NCI-H1417 treated with DMSO at 0.1 percent for 48 hours (cell line): Measurements from ENCODE around the gene DCAKD.

ENCODE experiments used
- DNase-seq: peaks from one replicate; lab custom pipeline; 2025; lab: John Stamatoyannopoulos, UW

DCAKD gene

GRCh38 chr17:45031231-45032173, 19.9 kb downstream of the DCAKD start:
- DNase-seq: no peak

DNA sequence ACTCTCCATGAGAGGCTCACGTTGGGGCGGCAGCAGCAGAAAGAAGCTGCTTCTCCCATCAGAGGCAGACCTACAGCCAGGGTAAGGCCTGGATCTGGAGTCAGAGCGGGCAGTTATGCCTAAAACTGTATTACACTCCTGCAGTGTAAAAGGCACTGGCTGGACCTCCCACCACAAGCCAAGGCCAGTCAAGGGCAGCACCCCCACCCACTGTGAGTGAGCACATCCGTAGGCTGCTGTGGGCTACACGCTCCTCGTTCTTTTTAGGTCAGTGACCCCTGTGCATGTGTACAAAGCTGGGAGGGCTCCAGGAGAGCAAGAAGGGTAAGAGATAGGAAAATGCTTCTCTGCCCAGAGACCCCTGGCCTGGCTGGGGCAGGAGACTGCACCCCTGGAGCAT, 20.7 kb downstream of the DCAKD start:
- no peak for DNase-seq

- no peak for DNase-seq
These were observed 21.5 kb downstream of the DCAKD start for GRCh38 chr17:45029758-45030423.

DNA sequence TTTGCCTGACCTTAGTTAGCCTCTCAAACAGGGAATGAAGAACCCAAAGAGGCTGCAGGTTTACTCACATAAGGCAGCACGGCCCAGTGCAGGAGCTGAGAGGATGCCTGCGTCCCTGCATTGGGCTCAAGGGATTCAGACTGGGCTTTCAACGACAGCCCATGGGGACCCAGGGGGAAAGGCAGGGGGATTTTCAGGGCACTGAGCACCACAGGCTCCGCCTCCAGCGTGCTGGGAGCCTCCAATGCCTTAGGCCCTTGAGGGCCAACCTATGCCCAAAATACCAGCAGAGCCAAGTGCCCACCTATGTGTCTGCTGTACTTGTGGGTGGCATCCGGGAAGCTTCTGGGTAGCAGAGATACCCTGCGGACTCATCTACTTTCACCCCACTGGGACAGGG, 22.3 kb downstream of the DCAKD start:
- no peak for DNase-seq

DNA sequence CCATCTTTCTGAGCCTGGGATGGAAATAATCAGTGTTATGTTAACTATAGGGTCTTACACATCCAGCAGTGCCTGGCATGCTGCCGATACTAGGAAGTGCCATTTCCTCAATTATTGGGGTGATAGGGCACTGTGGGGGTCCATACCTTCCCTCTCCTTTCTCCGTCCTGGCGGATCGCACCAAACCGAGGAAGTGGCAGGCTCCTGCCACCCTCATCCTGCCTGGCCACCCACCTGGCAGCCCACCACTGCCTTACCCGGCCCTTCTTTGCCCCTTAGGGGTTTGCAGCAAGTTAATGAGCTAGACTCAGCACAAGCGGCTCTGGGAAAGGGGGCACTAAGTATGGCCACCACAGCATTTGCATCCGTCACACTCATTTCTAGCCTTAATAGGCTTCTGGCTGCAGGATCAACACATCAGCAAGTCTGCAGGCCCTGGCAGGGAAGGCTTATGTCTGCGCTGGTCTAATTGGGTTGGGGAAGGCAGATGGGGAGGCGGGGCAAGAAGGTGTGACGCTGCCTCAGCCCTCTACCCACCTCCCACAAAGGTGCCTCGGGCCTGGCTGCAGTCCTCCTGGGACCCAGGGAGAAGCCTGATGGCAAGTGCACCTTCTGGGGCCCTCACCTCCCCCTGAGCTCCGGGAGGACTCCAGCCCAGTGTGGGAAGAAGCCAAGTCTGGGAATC, 28.6 kb downstream of the DCAKD start:
- no peak for DNase-seq

- DNase-seq: no peak
These were observed 29.2 kb downstream of the DCAKD start for GRCh38 chr17:45022288-45022648.

- DNase-seq: no peak
These were observed 29.7 kb downstream of the DCAKD start for GRCh38 chr17:45021607-45022287.

DNA sequence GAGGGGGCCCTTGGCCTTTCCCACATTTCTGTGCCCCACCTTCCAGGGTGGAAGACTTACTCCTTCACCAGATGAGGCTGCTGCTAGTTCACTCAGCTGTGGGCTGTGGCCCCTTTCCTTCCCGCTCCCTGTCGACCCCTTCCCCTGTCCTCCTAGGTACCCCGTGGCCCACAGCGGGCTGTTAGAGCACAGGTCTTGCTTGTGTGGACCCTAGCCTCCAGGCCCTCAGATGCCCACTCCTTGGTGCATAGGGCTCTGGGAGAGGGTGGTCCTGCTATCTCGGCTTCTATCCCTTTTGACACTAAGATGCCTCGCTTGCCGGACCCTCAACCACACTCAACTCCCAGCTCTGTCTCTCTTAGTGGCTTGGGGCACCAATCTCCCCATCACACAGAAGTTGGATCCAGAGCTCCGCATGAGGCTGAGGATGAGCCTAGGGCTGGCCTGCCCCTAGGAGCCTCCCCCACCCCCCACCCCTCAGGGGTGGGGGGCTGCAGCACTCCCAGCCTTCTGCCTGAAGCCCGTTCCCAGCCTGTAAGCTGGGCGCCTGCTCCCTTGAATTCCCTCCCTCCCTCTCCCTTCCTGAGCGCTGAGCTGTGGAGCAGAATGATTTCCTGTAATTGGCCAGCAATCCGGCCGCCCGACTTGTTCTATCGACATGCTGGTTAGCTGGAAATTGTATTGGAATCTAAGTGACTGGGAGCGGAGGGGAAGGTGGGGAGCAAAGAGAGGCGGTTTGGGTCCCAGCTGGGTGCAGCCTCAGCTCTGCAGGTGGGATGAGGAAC, 30.9 kb downstream of the DCAKD start:
- no peak for DNase-seq

DNA sequence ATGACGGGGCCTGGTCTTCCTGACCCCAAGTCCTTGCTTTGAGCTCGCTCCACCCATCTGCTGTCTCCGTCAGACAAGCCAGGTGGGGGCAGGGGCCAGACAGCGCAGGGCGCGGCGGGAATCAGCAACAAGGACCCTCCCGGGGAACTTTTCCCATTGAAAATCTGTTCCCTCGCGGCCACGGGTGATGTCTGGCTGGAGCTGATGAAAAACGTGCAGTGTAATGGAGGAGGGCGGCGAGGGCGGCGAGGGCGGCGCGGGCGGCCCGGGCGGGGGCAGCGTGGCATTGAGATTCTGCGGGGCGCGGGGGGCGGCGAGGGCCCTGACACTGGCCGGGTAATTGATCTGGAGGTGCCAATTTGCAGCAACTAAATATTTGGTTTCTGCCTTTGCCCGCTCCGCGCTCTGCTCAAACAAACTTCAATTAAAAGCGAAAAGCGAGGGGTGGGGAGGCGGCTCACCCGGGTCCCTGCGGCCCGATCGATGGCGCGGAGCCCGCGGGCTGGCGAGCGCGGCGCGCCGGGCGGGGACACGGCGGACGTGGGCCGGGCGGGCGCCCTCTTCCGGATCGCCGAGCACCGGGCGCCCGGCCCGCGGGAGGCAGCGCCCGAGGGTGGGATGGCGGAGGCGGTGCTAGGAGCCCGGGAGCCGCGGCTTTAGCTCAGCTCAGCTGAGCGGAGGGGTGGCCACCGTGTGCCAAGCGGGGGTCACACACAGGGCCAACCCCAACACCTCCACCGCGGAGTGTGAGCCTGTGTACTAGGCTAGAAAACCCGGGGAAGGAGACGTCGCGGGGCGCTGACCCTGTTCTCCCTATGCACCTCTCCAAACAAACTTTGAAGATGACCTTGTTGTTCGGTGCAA, 32.4 kb downstream of the DCAKD start:
- no peak for DNase-seq

GRCh38 chr17:45018514-45018847, 33.0 kb downstream of the DCAKD start:
- no peak for DNase-seq

DNA sequence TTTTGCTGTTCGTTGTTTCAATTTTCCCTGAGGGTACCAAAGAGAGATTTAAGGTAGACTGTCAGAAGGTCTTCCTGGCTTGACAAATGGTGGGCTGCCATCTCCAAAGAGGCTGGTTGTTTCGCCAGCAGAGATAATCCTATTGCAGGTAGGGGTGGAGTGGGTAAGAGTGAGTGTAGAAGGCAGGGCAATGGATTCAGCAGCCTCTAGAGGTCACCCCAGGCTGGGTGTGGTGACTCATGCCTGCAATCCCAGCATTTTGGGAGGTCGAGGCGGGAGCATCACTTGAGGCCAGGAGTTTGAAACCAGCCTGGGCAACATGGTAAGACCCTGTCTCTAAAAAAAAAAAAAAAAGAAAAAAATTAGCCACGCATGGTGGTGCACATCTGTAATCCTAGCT, 34.6 kb downstream of the DCAKD start:
- no peak for DNase-seq

GRCh38 chr17:45016237-45016636, 35.2 kb downstream of the DCAKD start:
- no peak for DNase-seq

DNA sequence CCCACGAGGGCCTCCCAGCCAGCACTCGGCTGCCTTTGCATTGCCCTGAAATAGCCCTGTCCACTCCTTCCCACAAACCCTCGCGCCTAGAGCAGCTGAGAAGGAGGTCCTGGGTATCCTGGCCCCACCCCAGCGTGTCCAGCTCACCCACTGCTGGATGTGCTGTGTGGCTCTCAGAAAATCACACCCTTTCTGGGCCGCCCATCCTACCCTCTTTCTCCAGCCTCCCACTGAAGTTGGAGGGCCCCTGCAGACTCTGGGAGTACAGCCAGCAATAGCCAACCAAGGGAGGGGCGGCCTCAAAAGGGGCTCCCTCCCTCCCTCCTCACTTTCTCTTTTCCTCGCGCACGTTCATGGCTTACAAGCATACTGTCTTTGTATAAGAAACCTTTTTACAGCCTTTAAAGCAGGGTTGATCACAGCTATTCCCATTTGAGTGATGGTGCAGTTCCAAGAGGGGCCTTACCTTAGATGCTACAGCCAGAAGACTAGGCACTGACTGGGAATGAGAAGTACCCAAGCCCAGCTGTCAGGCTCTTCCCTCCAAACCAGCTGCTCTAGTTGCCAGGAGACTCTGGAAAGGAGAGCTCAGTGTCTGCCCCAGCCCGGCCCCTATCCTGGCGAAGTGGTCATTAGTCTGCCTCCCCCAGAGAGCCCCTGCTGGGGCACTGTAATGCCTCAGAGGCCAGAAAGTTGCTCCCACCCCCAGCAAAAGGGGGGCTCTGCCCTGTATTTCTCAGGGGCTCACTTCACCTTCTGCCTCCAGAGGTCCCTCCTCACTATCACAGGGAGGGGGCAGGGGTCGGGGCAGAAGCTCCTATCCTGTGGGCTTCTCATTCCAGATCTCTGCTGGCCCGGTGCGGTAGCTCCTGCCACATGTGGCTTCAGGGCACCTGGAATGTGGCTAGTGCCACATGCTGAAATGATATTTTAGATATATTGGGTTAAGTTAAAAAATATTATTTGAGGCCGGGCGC, 38.1 kb downstream of the DCAKD start:
- peak; percentile 44 for DNase-seq

DNA sequence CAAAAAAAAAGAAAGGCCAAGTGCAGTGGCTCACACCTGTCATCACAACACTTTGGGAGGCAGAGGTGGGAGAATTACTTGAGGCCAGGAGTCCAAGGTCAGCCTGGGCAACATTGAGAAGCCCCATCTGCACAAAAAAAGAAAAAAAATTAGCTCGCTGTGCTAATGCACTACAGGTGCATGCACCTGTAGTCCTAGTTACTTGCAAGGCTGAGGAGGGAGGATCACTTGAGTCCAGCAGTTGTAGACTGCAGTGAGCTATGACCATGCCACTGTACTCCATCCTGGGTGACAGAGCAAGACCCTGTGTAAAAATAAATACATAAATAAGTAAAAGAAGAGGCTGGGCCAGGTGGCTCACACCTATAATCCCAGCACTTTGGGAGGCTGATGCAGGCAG, 39.7 kb downstream of the DCAKD start:
- DNase-seq: no peak

DNA sequence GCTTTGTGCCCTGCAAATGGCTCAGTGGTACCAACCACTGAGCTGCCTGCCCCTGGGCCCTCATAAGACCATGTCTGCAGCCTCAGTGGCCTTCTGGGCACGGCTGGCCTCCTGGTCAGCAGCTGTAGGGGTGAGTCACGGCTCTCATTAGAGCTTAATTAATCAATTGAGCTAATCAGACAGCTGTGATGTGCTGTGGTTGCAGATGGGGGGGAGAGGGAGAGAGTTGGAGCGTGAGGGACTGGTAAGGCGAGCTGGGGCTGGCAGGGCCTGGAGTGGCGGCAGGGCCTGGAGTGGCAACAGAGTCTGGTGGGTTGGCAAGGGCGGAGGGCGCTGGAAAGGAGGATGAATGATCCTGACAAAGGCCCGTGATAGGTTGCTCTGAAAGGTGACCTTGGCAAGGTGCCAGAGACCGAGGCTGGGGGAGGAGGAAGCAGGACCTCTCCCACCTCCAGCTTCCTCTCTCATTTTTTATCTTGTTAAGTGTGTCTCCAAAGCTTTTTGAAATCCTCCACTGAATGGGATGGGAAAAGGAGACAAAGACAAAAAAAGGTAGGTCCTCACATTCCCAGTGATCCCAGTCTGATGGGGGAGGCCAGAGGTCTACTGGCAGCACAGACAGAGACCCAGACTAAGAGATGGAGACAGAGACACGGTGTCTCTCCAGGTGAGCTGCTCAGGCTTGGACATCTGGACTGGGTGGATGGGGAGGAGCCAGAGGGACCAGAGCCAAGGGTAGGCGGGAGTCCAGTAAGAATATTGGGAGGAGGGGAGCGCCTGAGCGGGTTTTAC, 41.6 kb downstream of the DCAKD start:
- DNase-seq: no peak

DNA sequence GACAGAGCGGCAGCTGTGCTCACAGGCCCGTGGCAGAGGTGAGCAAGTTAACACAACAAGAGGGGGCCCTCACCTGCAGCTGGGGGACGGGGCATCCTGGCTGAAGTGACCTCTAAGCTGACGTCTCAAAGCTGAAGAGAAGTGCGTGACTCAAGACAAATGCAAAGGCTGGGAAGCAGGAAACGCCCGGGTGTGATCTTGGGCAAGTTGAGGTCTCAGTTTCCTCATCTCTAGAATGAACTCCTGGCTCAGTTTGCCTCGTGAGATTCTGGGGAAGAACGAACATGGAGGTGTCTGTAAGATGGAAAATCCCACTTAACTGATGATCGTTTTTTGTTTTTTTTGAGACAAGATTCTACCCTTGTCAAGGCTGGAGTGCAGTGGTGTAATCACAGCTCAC, 43.2 kb downstream of the DCAKD start:
- no peak for DNase-seq

DNA sequence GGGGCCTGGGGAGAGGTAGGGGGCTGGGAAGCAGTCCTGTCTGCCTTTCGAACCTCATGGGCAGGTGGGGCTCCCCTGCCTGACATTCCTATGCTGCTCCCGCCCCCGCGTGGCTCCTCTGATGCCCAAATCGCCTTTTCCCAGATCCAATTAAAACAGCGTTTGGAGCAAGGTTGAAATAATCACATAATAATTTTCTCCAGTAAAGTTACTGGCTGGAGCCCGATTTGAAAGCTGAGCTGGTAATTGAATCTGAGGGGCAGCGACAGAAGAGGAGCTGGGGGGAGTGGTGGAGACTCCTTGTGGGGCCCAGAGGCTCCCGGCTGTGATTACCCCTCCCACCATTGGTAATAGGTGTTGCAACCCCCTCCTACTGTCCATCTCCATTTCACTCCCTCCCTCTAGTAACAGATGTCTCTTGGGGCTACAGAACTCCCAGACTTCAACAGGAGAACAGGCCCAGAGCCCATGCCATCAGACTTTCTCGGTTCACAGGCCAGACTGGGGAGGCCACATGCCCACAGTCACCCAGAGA, 44.4 kb downstream of the DCAKD start:
- no peak for DNase-seq

GRCh38 chr17:45005700-45006099, 45.7 kb downstream of the DCAKD start:
- DNase-seq: no peak
